Uterus (tissue), 4 donors: ENCODE data around the gene CPHXL2. TPM values are rescaled to one million over a fixed set of nuclear protein-coding genes. Genes with fewer than 3 reads are reported as not detected.

Source experiments
- DNase-seq, 2 donors: peaks; one replicate each; pipeline ENCODE4 v3.0.0-alpha.2; 2019 to 2020
- H3K27ac ChIP-seq, 2 donors: fragments of 200-600 bp; sonication (generic); 1 replicate in 1 of 2; 2 replicates in 1 of 2; pipeline ENCODE4 v1.5.1; 2016 to 2018
- H3K27me3 ChIP-seq, 2 donors: fragments of 200-600 bp; sonication (generic); one replicate each; pipeline ENCODE4 v1.5.1; 2018 to 2019; ENCODE audit warnings: control low read depth in 1 of 2
- H3K36me3 ChIP-seq, 2 donors: fragments of 200-600 bp; sonication (generic); one replicate each; pipeline ENCODE4 v1.5.1; 2019; ENCODE audit warnings: control low read depth in 1 of 2
- H3K4me1 ChIP-seq, 2 donors: fragments of 200-600 bp; sonication (generic); one replicate each; pipeline ENCODE4 v1.5.1; 2018 to 2019; ENCODE audit warnings: control low read depth in 1 of 2
- H3K4me3 ChIP-seq, 2 donors: fragments of 200-600 bp; sonication (generic); 1 replicate in 1 of 2; 2 replicates in 1 of 2; pipeline ENCODE4 v1.5.1; 2018 to 2019; ENCODE audit warnings: mild to moderate bottlenecking in 1 of 2
- H3K9me3 ChIP-seq, 2 donors: fragments of 200-600 bp; sonication (generic); one replicate each; pipeline ENCODE4 v1.5.1; 2019; ENCODE audit warnings: control low read depth in 1 of 2
- CTCF ChIP-seq, 4 experiments: fragments of 200-600 bp in 2 of 4; fragments of 450-650 bp in 2 of 4; sonication (generic) in 2 of 4; IDR thresholded peaks; one replicate each; pipeline ENCODE4 v1.5.1; 2016 to 2019; ENCODE audit warnings: antibody characterized with exemption in 4 of 4, mild to moderate bottlenecking in 2 of 4, moderate library complexity in 1 of 4
- POLR2A ChIP-seq, 2 donors: fragments of 450-650 bp; IDR thresholded peaks; one replicate each; pipeline ENCODE4 v1.6.1; 2016; ENCODE audit warnings: antibody characterized with exemption in 2 of 2, mild to moderate bottlenecking in 1 of 2, moderate library complexity in 1 of 2
- intact Hi-C: fragments of 100-400 bp; cut with DNase I; formaldehyde crosslinking; loops from one replicate; pipeline ENCODE4 v1.15.1; 2023; ENCODE audit warnings: low total_unique reads
- total RNA-seq, 4 donors: library from RNA; depleted of rRNA in 3 of 4; stranded (reverse); fragments of >200 nt in 3 of 4; gene quantifications; one replicate each; pipeline versions ENCODE4 v1.1.0 to v1.2.4, GENCODE V29; 2014 to 2023
- donor health status: DM: yes; HTN: yes; CAD: no.

CPHXL2 gene
- total RNA-seq, 4 donors from 2014 or later, result not detected

- no peak for TF ChIP-seq POLR2A (IDR thresholded peaks at IDR 0.05)
- no peak for TF ChIP-seq CTCF (IDR thresholded peaks at IDR 0.05)
- H3K27me3 ChIP-seq, result no peaks in the 10 kb centered on the region
- intact Hi-C loops, result no loop called here
Measured at GRCh38 chr16:75687361-75687760, 10.6 kb upstream of the CPHXL2 start.

GRCh38 chr16:75682308-75682707 is 5.5 kb upstream of the CPHXL2 start:
- intact Hi-C loops, result no loop called here
- Histone ChIP-seq H3K4me1 (no peaks in the 10 kb centered on the region), H3K27ac (no peak overlapping the region), H3K4me3 (no peak overlapping the region), H3K9me3 (no peaks in the 10 kb centered on the region), H3K36me3 (no peaks in the 10 kb centered on the region), H3K27me3 (no peaks in the 10 kb centered on the region)
- DNase-seq, result no peak
- TF ChIP-seq POLR2A (IDR thresholded peaks at IDR 0.05), result no peak
- no peak for TF ChIP-seq CTCF (IDR thresholded peaks at IDR 0.05)

More at GRCh38 chr16:75687361-75687760, 10.6 kb upstream of the CPHXL2 start:
- no peaks in the 10 kb centered on the region for H3K4me1 ChIP-seq
- no peak for DNase-seq
- no peak overlapping the region for H3K27ac ChIP-seq
- H3K9me3 ChIP-seq, result no peaks in the 10 kb centered on the region
- no peaks in the 10 kb centered on the region for H3K36me3 ChIP-seq
- H3K4me3 ChIP-seq, result no peak overlapping the region

GRCh38 chr16:75679366-75679765 is 2.6 kb upstream of the CPHXL2 start:
- Histone ChIP-seq H3K9me3 (no peaks in the 10 kb centered on the region), H3K27ac (no peak overlapping the region), H3K27me3 (no peaks in the 10 kb centered on the region), H3K4me3 (no peak overlapping the region), H3K4me1 (no peaks in the 10 kb centered on the region), H3K36me3 (no peaks in the 10 kb centered on the region)
- DNase-seq, result no peak
- intact Hi-C loops, result no loop called here
- TF ChIP-seq CTCF (IDR thresholded peaks at IDR 0.05), result no peak
- TF ChIP-seq POLR2A (IDR thresholded peaks at IDR 0.05), result no peak

- Histone ChIP-seq H3K27ac (no peak overlapping the region), H3K27me3 (no peaks in the 10 kb centered on the region), H3K36me3 (no peaks in the 10 kb centered on the region), H3K4me3 (no peak overlapping the region), H3K4me1 (no peaks in the 10 kb centered on the region), H3K9me3 (no peaks in the 10 kb centered on the region)
- intact Hi-C loops, result no loop called here
- no peak for TF ChIP-seq CTCF (IDR thresholded peaks at IDR 0.05)
- no peak for TF ChIP-seq POLR2A (IDR thresholded peaks at IDR 0.05)
- DNase-seq, result no peak
Measured at GRCh38 chr16:75667503-75667902, 9.3 kb downstream of the CPHXL2 start.

- Histone ChIP-seq H3K9me3 (no peaks in the 10 kb centered on the region), H3K4me3 (no peak overlapping the region), H3K27me3 (no peaks in the 10 kb centered on the region), H3K27ac (no peak overlapping the region), H3K36me3 (no peaks in the 10 kb centered on the region), H3K4me1 (no peaks in the 10 kb centered on the region)
- intact Hi-C loops, result no loop called here
- DNase-seq, result no peak
- no peak for TF ChIP-seq POLR2A (IDR thresholded peaks at IDR 0.05)
- no peak for TF ChIP-seq CTCF (IDR thresholded peaks at IDR 0.05)
Measured at GRCh38 chr16:75660726-75661302, 16.0 kb downstream of the CPHXL2 start.
